ENCODE data around the gene AOC2.
"Not testable (repeated sequence)": the region's sequence is repeated elsewhere in the genome, so short reads cannot be mapped to it uniquely, and the experiment has no call there.

The AOC2 gene

DNA sequence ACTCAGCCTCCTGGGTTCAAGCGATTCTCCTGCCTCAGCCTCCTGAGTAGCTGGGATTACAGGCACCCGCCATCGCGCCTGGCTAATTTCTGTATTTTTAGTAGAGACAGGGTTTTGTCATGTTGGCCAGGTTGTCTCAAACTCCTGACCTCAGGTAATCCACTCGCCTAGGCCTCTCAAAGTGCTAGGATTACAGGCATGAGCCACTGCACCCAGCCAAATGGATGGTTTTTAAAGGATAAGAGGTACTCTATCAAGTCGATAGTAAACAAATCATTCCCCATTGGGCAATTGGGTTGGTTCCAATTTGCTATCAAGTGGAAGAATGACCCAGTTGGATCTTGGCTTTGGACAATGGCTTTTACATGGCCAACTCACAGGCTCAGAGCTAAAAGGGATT, 37.3 kb downstream of the AOC2 start:
- not testable (repeated sequence) for DNase-seq (ENCODE audit: low read depth, low spot score)

GRCh38 chr17:42882166-42882565, 37.8 kb downstream of the AOC2 start:
- no peak for DNase-seq (ENCODE audit: low read depth, low spot score)

GRCh38 chr17:42883802-42884558, 39.6 kb downstream of the AOC2 start:
- DNase-seq (ENCODE audit: low read depth, low spot score) = no peak

- DNase-seq (ENCODE audit: low read depth, low spot score) = not testable (repeated sequence)
Observed at GRCh38 chr17:42885806-42886205, 41.4 kb downstream of the AOC2 start.

DNA sequence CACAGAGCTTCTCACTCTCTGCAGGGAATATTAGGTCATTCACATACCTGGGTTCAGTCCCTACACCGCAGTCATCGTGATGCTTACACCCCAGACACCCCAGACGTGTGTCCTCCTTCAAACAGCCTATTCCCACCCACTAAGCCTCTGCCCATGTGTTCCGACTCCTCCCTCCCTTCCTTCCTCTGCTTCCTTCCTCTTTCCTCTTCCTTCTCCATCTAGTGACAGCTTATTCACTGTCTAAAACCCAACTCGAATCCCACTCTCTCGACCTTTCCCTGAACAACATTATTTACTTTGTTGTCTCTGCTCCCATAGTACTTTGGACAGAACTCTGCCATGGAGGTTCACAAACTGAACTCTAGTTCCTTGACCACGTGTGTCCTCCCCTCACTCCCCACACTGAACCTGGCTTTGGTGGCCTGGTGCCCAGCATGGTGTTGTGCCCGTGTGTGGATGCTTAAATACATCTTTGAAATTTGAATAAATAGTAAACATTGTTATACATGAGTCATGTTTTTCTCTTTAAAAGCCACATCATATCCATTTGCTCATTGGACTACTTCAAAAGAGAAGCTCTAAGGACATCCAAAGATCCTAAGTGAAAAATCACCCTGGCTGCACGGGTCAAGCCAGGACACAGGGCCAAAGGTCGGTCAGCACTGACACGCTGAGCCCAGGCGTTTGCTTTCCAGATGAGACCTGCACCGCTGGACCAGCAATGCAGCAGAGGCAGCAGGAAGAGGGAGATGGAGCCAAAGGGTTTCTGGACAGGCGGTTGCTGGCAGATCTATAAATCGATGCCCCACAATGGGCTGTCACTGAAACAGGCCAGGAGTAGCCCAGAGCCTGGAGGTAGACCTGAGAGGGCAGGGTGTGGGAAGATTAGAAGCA, 42.1 kb downstream of the AOC2 start:
- DNase-seq (ENCODE audit: low read depth, low spot score) = no peak

DNA sequence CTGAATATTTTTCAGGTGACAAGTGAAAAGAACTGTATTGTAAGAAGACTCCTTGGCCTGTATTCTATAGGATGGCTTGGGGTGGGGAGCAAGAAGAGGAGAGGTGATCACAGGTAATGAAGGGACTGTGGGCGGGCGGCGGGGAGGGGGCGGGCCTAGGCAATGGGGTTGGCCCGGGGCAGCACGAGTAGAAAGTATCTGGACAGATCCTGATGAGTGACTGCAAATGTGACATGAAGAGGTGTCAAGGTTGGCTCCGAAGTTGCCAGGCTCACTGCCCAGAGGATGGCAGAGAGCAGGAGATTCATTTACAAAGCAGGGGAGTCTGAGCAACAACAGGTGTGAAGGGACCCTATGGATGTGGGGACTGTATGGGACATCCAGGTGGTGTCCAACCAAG, 45.4 kb downstream of the AOC2 start:
- no peak for DNase-seq (ENCODE audit: low read depth, low spot score)

DNA sequence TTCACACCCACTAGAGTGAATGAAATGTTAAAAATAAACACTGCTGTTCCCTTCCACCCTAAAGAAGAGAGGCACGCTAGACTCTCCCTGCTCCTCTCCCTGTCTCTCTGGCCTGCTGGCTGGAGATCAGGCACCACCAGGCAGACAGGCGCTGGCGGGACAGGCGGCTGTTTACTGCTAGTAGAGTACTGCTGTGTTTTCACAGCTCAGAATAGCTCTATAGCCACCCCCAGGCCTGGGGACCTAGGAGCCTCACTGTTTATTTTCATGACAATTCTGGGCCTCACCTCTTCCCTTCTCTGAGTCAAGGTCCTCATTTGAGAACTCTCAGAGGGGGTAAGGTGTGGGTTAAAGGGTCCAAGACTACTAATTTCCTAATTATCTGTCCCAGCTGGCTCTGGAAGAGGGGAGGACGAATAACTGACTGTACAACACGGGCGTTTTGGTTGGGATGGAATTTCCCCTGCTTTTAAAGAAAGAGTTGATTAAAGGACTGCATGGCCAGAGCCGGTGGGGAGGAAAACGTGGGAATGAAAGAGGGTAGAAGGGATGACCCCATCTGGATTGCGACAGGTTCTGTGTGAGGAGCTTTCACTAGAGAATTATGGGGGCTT, 47.3 kb downstream of the AOC2 start:
- no peak for DNase-seq (ENCODE audit: low read depth, low spot score)

DNA sequence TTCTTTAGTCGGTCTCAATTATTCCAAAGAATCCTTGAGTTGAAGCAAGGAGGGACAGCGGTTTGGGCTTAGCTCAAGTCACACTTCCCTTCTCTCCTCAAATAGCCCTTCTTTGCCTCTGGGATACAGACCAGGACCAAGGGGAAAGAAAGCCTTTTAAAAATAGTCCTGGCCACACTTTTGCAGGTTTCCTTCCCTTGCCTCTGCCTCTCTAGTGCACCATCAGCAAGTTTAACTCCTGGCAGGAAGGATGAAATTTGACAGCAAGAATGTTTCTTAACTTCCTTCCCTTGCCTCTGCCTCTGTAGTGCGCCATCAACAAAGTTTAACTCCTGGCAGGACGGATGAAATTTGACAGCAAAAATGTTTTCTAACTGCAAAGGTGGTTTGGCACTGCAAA, 49.0 kb downstream of the AOC2 start:
- no peak for DNase-seq (ENCODE audit: low read depth, low spot score)

- no peak for DNase-seq (ENCODE audit: low read depth, low spot score)
Observed at GRCh38 chr17:42894283-42895184, 50.2 kb downstream of the AOC2 start.

- DNase-seq (ENCODE audit: low read depth, low spot score) = no peak
Observed at GRCh38 chr17:42895185-42895555, 50.8 kb downstream of the AOC2 start.

DNA sequence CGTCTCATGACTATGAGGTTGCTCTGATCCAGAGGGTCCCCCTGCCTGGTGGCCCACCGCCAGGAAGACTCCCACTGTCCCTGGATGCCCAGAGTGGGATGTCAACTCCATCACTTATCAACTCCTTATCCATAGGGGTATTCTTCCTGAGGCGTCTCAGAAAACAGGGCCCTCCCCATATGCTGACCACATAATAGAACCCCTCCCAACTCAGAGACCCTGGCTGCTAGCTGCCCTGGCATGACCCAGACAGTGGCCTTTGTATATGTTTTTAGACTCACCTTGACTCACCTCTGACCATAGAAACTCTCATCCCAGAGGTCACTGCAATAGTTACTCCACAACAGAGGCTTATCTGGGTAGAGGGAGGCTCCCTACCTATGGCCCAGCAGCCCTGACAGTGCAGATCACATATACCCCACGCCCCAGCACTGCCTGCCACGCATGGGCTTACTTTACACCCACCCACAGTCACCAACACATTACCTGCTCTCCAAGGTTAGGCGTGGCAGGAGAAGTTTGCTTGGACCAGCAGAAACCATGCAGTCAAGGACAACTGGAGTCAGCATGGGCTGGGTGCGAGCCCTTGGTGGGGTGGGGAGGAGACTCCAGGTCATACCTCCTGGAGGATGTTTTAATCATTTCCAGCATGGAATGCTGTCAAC, 53.9 kb downstream of the AOC2 start:
- no peak for DNase-seq (ENCODE audit: low read depth, low spot score)

DNA sequence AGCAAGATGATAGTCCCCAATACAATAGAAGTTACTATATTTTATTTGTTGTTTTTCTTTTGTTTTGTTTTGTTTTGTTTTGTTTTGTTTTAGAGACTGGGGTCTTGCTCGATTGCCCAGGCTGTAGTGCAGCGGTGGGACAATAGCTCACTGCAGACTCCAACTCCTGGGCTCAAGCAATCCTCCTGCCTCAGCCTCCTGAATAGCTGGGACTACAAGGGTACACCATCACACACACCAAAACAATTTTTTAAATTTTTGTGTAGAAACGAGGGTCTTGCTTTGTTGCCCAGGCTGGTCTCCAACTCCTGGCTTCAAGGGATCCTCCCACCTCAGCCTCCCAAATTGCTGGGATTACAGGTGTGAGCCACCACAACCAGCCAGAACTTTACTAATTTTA, 55.6 kb downstream of the AOC2 start:
- not testable (repeated sequence) for DNase-seq (ENCODE audit: low read depth, low spot score)

Data from iPS DF 19.7 (cell line).